LNCAP (cell line): ENCODE results near the gene CCSER1.

Source experiments
- TF ChIP-seq, protein P1 (sequence below): fragments of 450-650 bp; IDR thresholded peaks from 2 replicates; pipeline ENCODE4 v1.5.1; 2017; ENCODE audit warnings: mild to moderate bottlenecking

The CCSER1 gene

DNA sequence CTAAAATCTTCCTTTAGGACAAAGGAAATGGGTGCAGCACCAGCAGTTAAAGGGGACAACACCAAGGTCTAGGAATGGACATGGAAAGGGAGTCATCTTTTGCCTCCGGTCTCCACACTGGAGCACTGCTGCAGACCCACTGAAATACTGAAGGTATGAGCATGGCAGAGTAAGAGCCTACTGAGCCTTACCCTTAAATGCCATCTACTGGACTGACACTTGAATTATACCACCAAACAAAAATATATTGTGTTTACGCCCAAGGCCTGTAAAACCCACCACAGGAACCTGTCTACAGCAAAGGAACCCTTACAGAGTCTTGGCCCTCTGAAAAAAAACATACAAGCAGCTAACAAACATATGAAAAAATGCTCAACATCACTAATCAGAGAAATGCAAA is 443.4 kb downstream of the CCSER1 start:
- TF ChIP-seq, protein P1, sequence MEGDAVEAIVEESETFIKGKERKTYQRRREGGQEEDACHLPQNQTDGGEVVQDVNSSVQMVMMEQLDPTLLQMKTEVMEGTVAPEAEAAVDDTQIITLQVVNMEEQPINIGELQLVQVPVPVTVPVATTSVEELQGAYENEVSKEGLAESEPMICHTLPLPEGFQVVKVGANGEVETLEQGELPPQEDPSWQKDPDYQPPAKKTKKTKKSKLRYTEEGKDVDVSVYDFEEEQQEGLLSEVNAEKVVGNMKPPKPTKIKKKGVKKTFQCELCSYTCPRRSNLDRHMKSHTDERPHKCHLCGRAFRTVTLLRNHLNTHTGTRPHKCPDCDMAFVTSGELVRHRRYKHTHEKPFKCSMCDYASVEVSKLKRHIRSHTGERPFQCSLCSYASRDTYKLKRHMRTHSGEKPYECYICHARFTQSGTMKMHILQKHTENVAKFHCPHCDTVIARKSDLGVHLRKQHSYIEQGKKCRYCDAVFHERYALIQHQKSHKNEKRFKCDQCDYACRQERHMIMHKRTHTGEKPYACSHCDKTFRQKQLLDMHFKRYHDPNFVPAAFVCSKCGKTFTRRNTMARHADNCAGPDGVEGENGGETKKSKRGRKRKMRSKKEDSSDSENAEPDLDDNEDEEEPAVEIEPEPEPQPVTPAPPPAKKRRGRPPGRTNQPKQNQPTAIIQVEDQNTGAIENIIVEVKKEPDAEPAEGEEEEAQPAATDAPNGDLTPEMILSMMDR, result no peak

DNA sequence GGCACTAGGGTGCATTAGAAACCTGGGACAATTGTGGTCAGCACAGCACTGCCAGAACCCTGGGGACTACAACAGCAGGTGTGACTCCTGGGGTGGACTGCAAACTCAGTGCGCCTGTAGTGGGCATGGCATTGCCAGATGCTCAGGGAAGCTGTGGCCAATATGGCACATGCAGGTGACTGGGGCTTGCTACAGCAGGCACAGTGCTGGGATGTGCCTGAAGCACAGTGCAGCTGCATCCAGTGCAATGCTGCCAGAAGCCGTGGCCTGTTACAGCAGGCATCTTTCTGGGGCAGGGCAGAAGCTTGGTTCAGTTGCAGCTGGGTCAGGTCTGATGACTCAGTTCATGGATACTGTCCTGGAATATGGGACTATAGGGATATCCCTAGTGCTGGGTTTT is 445.8 kb downstream of the CCSER1 start:
- TF ChIP-seq, protein P1, result no peak

DNA sequence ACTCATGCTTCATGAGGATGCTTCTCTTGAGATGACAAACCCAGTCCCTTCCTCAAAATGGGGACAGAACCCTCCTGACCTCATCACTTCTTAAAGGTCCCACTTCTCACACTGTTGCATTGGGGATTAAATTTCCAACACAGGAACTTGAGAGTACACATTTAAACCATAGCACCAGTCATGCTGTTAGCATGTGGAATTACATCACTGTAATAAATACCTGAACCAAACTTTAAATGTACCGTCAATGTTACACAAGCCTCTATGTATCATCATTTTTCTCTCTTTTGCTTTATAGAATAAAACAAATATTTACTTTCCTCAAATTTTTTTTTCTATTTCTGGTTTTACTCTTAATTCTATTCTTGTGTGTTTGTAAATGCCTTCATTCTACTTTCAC is 448.2 kb downstream of the CCSER1 start:
- TF ChIP-seq, protein P1, result no peak

DNA sequence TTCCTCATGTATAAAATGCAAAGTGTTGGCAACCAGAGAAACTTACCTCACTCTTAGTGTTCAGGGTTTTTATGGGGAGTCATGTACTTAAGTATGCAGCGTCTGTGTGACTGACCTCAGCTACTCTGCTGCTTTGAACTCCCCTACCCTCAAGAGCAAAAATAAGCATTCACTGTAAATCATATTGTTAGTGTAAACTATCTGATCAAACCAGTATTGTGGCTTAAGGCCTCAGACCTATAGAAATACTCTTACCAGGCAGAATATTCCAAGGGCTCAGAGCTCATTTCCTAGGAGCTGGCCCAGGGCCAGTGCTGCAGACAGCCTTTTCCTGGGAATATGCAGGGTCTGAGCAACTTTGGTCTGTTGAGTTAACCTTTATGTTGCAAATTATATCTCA is 453.1 kb downstream of the CCSER1 start:
- TF ChIP-seq, protein P1, result no peak

DNA sequence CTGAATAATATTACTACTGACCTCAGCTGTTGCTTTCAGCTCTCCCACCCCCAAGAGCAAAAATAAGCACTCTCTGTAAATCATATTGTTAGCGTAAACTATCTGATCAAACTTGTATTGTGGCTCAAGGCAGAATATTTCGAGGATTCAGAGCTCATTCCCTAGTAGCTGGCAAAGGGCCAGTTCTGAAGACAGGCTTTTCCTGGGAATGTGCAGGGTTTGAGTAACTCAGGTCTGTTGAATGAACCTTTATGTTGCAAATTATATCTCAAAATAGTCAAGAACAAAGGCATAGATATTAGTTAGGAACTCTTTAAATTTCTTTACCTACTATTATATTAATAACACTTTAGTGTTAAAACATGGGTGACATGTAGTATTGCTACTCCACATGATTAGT is 454.9 kb downstream of the CCSER1 start:
- TF ChIP-seq, protein P1, result no peak

DNA sequence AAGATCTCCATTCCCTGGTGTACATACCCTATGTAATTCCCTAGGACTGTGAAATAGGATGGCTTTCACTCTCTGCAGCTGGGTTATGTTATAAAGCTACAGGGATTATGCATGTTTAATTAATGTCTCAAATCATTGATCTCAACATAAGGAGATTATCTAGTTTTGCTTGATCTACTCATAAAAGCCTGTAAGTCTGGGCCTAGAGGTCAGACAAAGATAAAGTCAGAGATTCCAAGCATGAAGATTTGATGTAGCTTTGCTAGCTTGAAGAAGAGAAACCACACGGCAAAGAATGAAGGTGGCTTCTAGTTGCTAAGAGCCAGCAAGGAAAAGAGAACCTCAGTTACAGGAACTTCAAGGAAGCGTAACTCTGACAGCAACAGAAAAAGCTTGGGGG is 456.9 kb downstream of the CCSER1 start:
- TF ChIP-seq, protein P1, result no peak

DNA sequence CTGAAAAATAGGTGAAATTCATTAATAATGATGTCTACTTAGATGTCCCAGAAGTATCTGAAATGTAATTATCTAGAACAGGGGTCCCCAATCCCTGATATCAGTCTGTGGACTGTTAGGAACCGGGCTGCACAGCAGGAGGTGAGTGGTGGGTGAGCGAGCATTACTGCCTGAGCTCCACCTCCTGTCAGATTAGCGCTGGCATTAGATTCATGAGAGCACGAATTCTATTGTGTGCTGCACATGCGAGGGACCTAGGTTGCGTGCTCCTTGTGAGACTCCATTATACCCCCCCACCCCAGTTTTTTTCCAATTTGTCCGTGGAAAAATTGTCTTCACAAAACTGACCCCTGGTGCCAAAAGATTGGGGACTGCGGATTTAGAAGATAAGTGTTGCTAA is 458.8 kb downstream of the CCSER1 start:
- TF ChIP-seq, protein P1, result no peak

DNA sequence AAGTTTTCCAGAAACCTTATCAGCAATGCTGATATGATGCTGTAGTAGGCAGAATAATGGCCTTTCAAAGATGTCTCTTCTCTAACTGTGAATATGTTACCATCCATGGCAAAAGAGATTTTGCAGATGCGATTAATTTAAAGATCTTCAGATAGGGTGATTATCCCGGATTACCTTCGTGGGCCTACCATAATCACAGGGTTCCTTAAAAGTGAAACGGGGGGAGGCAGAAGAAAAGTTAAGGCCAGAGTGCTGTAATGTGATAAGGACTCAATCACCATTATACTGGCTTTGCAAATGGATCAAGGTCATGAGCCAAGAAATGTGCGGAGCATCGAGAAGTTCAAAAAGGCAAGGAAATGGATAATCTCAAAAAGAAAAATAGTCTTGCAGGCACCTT is 459.6 kb downstream of the CCSER1 start:
- TF ChIP-seq, protein P1, result no peak
